D341Med (cell line): ENCODE data around the gene SYNRG.

Source experiments
- DNase-seq: peaks from one replicate; pipeline ENCODE4 v3.0.0; 2012; ENCODE audit warnings: low spot score

Gene SYNRG

GRCh38 chr17:37466471-37466870, 142.7 kb downstream of the SYNRG start:
- DNase-seq: no peak

- no peak for DNase-seq
Measured at GRCh38 chr17:37465069-37465616, 144.1 kb downstream of the SYNRG start.
